ENCODE results near the gene KATNB1. TPM values are rescaled to one million over a fixed set of nuclear protein-coding genes. Genes with fewer than 3 reads are reported as not detected.

KATNB1 gene
- total and polyA plus RNA-seq, 2 experiments from 2014 or later = 31.4 to 65.9 TPM

DNA sequence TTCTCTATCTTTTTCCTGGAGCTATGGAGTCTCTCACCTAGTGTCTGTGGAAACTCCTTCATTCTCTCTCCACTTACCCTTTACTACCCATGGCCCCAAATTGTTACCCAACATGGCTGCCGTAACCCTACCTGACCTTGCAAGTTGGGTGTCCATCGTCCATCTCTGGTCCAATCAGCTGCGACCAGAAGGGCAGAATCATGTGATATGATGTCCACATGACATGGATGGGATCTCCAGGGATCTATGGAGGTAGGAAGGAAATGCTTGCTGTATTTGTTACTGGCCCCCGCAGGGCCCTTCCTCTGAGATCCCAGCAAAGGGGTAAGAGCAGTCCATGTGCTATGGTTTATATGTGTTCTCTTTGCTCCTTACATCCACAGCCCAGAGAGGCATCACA, 49.0 kb upstream of the KATNB1 start (continued):
- TF ChIP-seq, protein P1, sequence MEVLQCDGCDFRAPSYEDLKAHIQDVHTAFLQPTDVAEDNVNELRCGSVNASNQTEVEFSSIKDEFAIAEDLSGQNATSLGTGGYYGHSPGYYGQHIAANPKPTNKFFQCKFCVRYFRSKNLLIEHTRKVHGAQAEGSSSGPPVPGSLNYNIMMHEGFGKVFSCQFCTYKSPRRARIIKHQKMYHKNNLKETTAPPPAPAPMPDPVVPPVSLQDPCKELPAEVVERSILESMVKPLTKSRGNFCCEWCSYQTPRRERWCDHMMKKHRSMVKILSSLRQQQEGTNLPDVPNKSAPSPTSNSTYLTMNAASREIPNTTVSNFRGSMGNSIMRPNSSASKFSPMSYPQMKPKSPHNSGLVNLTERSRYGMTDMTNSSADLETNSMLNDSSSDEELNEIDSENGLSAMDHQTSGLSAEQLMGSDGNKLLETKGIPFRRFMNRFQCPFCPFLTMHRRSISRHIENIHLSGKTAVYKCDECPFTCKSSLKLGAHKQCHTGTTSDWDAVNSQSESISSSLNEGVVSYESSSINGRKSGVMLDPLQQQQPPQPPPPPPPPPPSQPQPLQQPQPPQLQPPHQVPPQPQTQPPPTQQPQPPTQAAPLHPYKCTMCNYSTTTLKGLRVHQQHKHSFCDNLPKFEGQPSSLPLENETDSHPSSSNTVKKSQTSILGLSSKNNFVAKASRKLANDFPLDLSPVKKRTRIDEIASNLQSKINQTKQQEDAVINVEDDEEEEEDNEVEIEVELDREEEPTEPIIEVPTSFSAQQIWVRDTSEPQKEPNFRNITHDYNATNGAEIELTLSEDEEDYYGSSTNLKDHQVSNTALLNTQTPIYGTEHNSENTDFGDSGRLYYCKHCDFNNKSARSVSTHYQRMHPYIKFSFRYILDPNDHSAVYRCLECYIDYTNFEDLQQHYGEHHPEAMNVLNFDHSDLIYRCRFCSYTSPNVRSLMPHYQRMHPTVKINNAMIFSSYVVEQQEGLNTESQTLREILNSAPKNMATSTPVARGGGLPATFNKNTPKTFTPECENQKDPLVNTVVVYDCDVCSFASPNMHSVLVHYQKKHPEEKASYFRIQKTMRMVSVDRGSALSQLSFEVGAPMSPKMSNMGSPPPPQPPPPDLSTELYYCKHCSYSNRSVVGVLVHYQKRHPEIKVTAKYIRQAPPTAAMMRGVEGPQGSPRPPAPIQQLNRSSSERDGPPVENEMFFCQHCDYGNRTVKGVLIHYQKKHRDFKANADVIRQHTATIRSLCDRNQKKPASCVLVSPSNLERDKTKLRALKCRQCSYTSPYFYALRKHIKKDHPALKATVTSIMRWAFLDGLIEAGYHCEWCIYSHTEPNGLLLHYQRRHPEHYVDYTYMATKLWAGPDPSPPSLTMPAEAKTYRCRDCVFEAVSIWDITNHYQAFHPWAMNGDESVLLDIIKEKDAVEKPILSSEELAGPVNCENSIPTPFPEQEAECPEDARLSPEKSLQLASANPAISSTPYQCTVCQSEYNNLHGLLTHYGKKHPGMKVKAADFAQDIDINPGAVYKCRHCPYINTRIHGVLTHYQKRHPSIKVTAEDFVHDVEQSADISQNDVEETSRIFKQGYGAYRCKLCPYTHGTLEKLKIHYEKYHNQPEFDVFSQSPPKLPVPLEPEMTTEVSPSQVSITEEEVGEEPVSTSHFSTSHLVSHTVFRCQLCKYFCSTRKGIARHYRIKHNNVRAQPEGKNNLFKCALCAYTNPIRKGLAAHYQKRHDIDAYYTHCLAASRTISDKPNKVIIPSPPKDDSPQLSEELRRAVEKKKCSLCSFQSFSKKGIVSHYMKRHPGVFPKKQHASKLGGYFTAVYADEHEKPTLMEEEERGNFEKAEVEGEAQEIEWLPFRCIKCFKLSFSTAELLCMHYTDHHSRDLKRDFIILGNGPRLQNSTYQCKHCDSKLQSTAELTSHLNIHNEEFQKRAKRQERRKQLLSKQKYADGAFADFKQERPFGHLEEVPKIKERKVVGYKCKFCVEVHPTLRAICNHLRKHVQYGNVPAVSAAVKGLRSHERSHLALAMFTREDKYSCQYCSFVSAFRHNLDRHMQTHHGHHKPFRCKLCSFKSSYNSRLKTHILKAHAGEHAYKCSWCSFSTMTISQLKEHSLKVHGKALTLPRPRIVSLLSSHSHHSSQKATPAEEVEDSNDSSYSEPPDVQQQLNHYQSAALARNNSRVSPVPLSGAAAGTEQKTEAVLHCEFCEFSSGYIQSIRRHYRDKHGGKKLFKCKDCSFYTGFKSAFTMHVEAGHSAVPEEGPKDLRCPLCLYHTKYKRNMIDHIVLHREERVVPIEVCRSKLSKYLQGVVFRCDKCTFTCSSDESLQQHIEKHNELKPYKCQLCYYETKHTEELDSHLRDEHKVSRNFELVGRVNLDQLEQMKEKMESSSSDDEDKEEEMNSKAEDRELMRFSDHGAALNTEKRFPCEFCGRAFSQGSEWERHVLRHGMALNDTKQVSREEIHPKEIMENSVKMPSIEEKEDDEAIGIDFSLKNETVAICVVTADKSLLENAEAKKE (CRISPR knock-in tag; IDR thresholded peaks at IDR 0.05) = no peak

DNA sequence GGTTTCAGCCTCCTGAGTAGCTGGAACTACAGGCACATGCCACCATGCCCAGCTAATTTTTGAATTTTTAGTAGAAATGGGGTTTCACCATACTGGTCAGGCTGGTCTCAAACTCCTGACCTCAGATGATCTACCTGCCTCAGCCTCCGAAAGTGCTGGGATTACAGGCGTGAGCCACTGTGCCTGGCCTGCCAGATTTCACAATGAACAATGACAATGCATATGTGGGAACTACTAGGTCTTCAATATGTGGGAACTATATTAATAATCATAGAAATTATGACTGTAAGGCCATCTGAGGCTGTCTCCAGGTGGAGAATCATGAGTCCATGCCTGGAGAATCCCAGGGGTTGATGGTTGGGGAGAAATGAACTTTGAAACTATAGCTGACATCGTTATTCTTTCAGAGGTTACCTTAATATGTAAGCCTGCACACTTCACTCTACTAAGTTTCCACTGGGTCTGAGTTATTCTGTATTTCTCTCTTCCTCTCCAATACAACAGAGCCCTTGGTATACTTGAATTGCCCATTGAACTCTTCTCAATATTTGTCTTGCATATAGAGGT, 48.1 kb upstream of the KATNB1 start:
- Histone ChIP-seq H4K20me1 (replicated peaks; ENCODE audit: insufficient read depth) (no peaks in the 10 kb centered on the region), H3K9me2 (ENCODE audit: insufficient read depth) (no peaks in the 10 kb centered on the region), H3F3A (replicated peaks; ENCODE audit: low read depth) (no peaks in the 10 kb centered on the region), H3K36me3 (ENCODE audit: insufficient read depth) (no peaks in the 10 kb centered on the region), H3K4me2 (no peak overlapping the region), H3K79me2 (replicated peaks; ENCODE audit: insufficient read depth) (no peaks in the 10 kb centered on the region), H3K27me3 (ENCODE audit: insufficient read depth) (no peaks in the 10 kb centered on the region), H3K4me1 (ENCODE audit: insufficient read depth) (no peaks in the 10 kb centered on the region), H2AFZ (no peak overlapping the region), H3K4me3 (no peak overlapping the region), H3K27ac (ENCODE audit: low read depth) (no peak overlapping the region)
- ATAC-seq (no peak), DNase-seq (ENCODE audit: low spot score) (no peak)
- peaks cover 16% of the 10 kb centered on the region for H3K4me1 Mint-ChIP-seq
- no peak overlapping the region for H3K27ac Mint-ChIP-seq
- H3K4me3 Mint-ChIP-seq = no peak overlapping the region
- no peaks in the 10 kb centered on the region for H3K36me3 Mint-ChIP-seq (ENCODE audit: low read depth)
- TF ChIP-seq, protein P2, sequence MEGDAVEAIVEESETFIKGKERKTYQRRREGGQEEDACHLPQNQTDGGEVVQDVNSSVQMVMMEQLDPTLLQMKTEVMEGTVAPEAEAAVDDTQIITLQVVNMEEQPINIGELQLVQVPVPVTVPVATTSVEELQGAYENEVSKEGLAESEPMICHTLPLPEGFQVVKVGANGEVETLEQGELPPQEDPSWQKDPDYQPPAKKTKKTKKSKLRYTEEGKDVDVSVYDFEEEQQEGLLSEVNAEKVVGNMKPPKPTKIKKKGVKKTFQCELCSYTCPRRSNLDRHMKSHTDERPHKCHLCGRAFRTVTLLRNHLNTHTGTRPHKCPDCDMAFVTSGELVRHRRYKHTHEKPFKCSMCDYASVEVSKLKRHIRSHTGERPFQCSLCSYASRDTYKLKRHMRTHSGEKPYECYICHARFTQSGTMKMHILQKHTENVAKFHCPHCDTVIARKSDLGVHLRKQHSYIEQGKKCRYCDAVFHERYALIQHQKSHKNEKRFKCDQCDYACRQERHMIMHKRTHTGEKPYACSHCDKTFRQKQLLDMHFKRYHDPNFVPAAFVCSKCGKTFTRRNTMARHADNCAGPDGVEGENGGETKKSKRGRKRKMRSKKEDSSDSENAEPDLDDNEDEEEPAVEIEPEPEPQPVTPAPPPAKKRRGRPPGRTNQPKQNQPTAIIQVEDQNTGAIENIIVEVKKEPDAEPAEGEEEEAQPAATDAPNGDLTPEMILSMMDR (conservative IDR thresholded peaks at IDR 0.05; ENCODE audit: low read depth in 2 of 2) = no peak
- peaks cover 8% of the 10 kb centered on the region for H3K27me3 Mint-ChIP-seq (ENCODE audit: insufficient read depth, low read depth, poor library complexity)
- H3K9me3 Mint-ChIP-seq = no peaks in the 10 kb centered on the region

Data from GM23338 (cell line).